Mesenchymal stem cell (in vitro differentiated cells and primary cell): ENCODE data around the gene RPTOR.
A peak's percentile ranks its signal among the peaks of the same experiment; 100 is the strongest.

Experiments used
- DNase-seq: peaks from one replicate; pipeline ENCODE4 v3.0.0-alpha.2; 2013
- H2AFZ ChIP-seq: one replicate; pipeline ENCODE4 v1.6.1; 2013; ENCODE audit warnings: low read depth, mild to moderate bottlenecking, control low read depth, inconsistent platforms, low read length, moderate library complexity
- H2AK5ac ChIP-seq: 2 replicates; pipeline ENCODE4 v1.6.1; 2013; ENCODE audit warnings: low read length, moderate library complexity, mild to moderate bottlenecking, inconsistent platforms; ENCODE audit not compliant: severe bottlenecking
- H2BK120ac ChIP-seq: one replicate; pipeline ENCODE4 v1.6.1; 2013; ENCODE audit warnings: low read depth, mild to moderate bottlenecking, inconsistent platforms, low read length, moderate library complexity
- H2BK12ac ChIP-seq, 2 experiments: one replicate each; pipeline ENCODE4 v1.6.1; 2013; ENCODE audit warnings: inconsistent platforms in 2 of 2, low read length in 2 of 2, mild to moderate bottlenecking in 2 of 2, moderate library complexity in 2 of 2, control low read depth in 1 of 2
- H2BK15ac ChIP-seq: one replicate; pipeline ENCODE4 v1.6.1; 2013; ENCODE audit warnings: mild to moderate bottlenecking, low read depth, inconsistent platforms; ENCODE audit not compliant: poor library complexity, severe bottlenecking
- H2BK5ac ChIP-seq: 2 replicates; pipeline ENCODE4 v1.6.1; 2013; ENCODE audit warnings: low read depth, mild to moderate bottlenecking, low read length, control low read depth, inconsistent platforms; ENCODE audit not compliant: poor library complexity, severe bottlenecking
- H3K14ac ChIP-seq, 2 experiments: one replicate each; pipeline ENCODE4 v1.6.1; 2013; ENCODE audit warnings: inconsistent platforms in 2 of 2, low read length in 2 of 2, control low read depth in 1 of 2, mild to moderate bottlenecking in 1 of 2, moderate library complexity in 1 of 2
- H3K18ac ChIP-seq, 2 experiments: one replicate each; pipeline ENCODE4 v1.6.1; 2013; ENCODE audit warnings: inconsistent platforms in 2 of 2, low read length in 2 of 2, control low read depth in 1 of 2, low read depth in 1 of 2, mild to moderate bottlenecking in 1 of 2
- H3K23ac ChIP-seq, 2 experiments: one replicate each; pipeline ENCODE4 v1.6.1; 2013; ENCODE audit warnings: inconsistent platforms in 2 of 2, low read length in 2 of 2, mild to moderate bottlenecking in 2 of 2, moderate library complexity in 2 of 2, control low read depth in 1 of 2
- H3K27ac ChIP-seq: 2 replicates; pipeline ENCODE4 v1.5.1; 2013; ENCODE audit warnings: mild to moderate bottlenecking, moderate library complexity, low read length, control low read depth, inconsistent platforms; ENCODE audit not compliant: poor library complexity, severe bottlenecking
- H3K27me3 ChIP-seq, 2 experiments: 2 replicates each; pipeline versions ENCODE4 v1.6.1 to v1.7.0; 2013; ENCODE audit warnings: low read length in 2 of 2, mild to moderate bottlenecking in 2 of 2, moderate library complexity in 2 of 2, control low read depth in 1 of 2, inconsistent platforms in 1 of 2; ENCODE audit not compliant: control insufficient read depth in 1 of 2, insufficient read depth in 1 of 2
- H3K36me3 ChIP-seq, 2 experiments: 2 replicates each; pipeline versions ENCODE4 v1.6.1 to v1.7.0; 2013; ENCODE audit warnings: low read length in 2 of 2, control low read depth in 1 of 2, inconsistent platforms in 1 of 2, low read depth in 1 of 2, mild to moderate bottlenecking in 1 of 2; ENCODE audit not compliant: insufficient read depth in 2 of 2, control insufficient read depth in 1 of 2
- H3K4ac ChIP-seq, 2 experiments: one replicate each; pipeline ENCODE4 v1.6.1; 2013; ENCODE audit warnings: inconsistent platforms in 2 of 2, low read length in 2 of 2, mild to moderate bottlenecking in 2 of 2, moderate library complexity in 2 of 2, control low read depth in 1 of 2, low read depth in 1 of 2
- H3K4me1 ChIP-seq: 2 replicates; pipeline ENCODE4 v1.6.1; 2013; ENCODE audit warnings: low read depth, low read length, control low read depth; ENCODE audit not compliant: control insufficient read depth, insufficient read depth
- H3K4me2 ChIP-seq: 2 replicates; pipeline ENCODE4 v1.6.1; 2013; ENCODE audit warnings: low read length, mild to moderate bottlenecking, inconsistent platforms; ENCODE audit not compliant: poor library complexity, severe bottlenecking
- H3K4me3 ChIP-seq, 2 experiments: 2 replicates each; pipeline versions ENCODE4 v1.5.1 to v1.7.0; 2013; ENCODE audit warnings: low read length in 2 of 2, mild to moderate bottlenecking in 2 of 2, control low read depth in 1 of 2, low read depth in 1 of 2; ENCODE audit not compliant: insufficient read depth in 1 of 2
- H3K79me1 ChIP-seq: replicated peaks from 2 replicates; pipeline ENCODE4 v1.6.1; 2013; ENCODE audit warnings: mild to moderate bottlenecking, control low read depth, low read length, inconsistent platforms; ENCODE audit not compliant: poor library complexity, severe bottlenecking
- H3K9ac ChIP-seq: 2 replicates; pipeline ENCODE4 v1.7.0; 2013; ENCODE audit warnings: mild to moderate bottlenecking, low read length, moderate library complexity
- H3K9me3 ChIP-seq: 2 replicates; pipeline ENCODE4 v1.7.0; 2013; ENCODE audit warnings: mild to moderate bottlenecking, low read length; ENCODE audit not compliant: control insufficient read depth
- H4K8ac ChIP-seq: one replicate; pipeline ENCODE4 v1.6.1; 2013; ENCODE audit warnings: inconsistent platforms, mild to moderate bottlenecking, low read length, moderate library complexity
- H4K91ac ChIP-seq: one replicate; pipeline ENCODE4 v1.6.1; 2013; ENCODE audit warnings: mild to moderate bottlenecking, low read length, inconsistent platforms
- WGBS: methylation state at CpG from one replicate; pipeline ENCODE4 v1.1.7; 2013; ENCODE audit warnings: mixed read lengths; 5-methylcytosine and 5-hydroxymethylcytosine counted together

RPTOR gene

GRCh38 chr17:80879723-80880647 lies 335.3 kb downstream of the RPTOR start:
- no peak overlapping the region for H2AK5ac ChIP-seq
- H3K9me3 ChIP-seq, result no peaks in the 10 kb centered on the region
- WGBS, result 89% methylated on average over 35 of the region's 35 CpGs
- DNase-seq, result no peak
- no peak overlapping the region for H2BK5ac ChIP-seq
- H3K27ac ChIP-seq, result no peak overlapping the region
- no peak overlapping the region for H3K23ac ChIP-seq
- H3K9ac ChIP-seq, result no peak overlapping the region
- H4K91ac ChIP-seq, result no peak overlapping the region
- no peak overlapping the region for H3K18ac ChIP-seq
- no peaks in the 10 kb centered on the region for H3K4me1 ChIP-seq
- H3K4me3 ChIP-seq, result no peak overlapping the region
- H3K14ac ChIP-seq, result no peak overlapping the region
- no peak overlapping the region for H2BK15ac ChIP-seq
- peaks cover 50 to 70% of the 10 kb centered on the region in 2 experiments for H3K36me3 ChIP-seq
- H3K4me2 ChIP-seq, result no peak overlapping the region
- H2BK120ac ChIP-seq, result no peak overlapping the region
- H3K4ac ChIP-seq, result no peak overlapping the region
- no peak overlapping the region for H2BK12ac ChIP-seq
- H4K8ac ChIP-seq, result peak overlapping the region; percentile 41
- no peaks in the 10 kb centered on the region for H3K27me3 ChIP-seq
- H2AFZ ChIP-seq, result no peak overlapping the region
- H3K79me1 ChIP-seq, result peaks cover 2% of the 10 kb centered on the region

- Histone ChIP-seq H2BK120ac (no peak overlapping the region), H2BK15ac (no peak overlapping the region), H3K4ac (no peak overlapping the region), H3K9ac (no peak overlapping the region), H3K9me3 (no peaks in the 10 kb centered on the region), H3K79me1 (peaks cover 2% of the 10 kb centered on the region), H3K23ac (no peak overlapping the region), H3K4me2 (no peak overlapping the region), H3K27me3 (no peaks in the 10 kb centered on the region), H3K4me3 (no peak overlapping the region), H3K14ac (no peak overlapping the region), H4K91ac (no peak overlapping the region), H2BK12ac (no peak overlapping the region), H3K27ac (no peak overlapping the region), H2AK5ac (no peak overlapping the region), H3K18ac (no peak overlapping the region), H3K4me1 (no peaks in the 10 kb centered on the region), H2AFZ (no peak overlapping the region), H3K36me3 (peaks cover 51 to 71% of the 10 kb centered on the region in 2 experiments), H4K8ac (no peak overlapping the region), H2BK5ac (no peak overlapping the region)
- DNase-seq, result no peak
- 93% methylated on average over 8 of the region's 11 CpGs for WGBS
These were observed 336.0 kb downstream of the RPTOR start for GRCh38 chr17:80880648-80880985.

DNA sequence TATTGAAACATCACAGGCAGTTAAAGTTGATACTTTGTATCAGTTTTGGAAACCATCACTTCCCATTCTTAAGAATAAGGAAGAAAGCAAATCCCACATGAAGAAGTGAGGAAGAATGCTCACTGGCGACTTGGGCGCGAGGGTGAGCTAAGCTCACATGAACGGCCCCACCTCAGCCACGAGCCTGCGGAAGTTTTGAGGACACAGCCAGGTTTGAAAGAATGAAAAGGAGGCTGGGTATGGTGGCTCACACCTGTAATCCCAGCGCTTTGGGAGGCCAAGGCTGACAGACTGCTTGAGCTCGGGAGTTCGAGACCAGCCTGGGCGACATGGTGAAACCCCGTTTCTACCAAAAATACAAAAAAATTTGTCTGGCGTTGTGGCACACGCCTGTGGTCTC lies 336.7 kb downstream of the RPTOR start:
- Histone ChIP-seq H3K14ac (no peak overlapping the region), H3K27me3 (no peaks in the 10 kb centered on the region), H3K9me3 (no peaks in the 10 kb centered on the region), H3K79me1 (peaks cover 2% of the 10 kb centered on the region), H3K18ac (no peak overlapping the region), H3K4ac (no peak overlapping the region), H3K23ac (no peak overlapping the region), H3K4me3 (no peak overlapping the region), H2BK12ac (no peak overlapping the region), H4K91ac (no peak overlapping the region), H3K9ac (no peak overlapping the region), H2AK5ac (no peak overlapping the region), H2BK120ac (no peak overlapping the region), H2AFZ (no peak overlapping the region), H3K27ac (no peak overlapping the region), H3K4me1 (no peaks in the 10 kb centered on the region), H2BK5ac (no peak overlapping the region), H2BK15ac (no peak overlapping the region), H4K8ac (no peak overlapping the region), H3K36me3 (peaks cover 58 to 74% of the 10 kb centered on the region in 2 experiments), H3K4me2 (no peak overlapping the region)
- WGBS, result 97% methylated on average over 13 of the region's 13 CpGs
- DNase-seq, result no peak

GRCh38 chr17:80882323-80882722 lies 337.7 kb downstream of the RPTOR start:
- Histone ChIP-seq H3K9me3 (no peaks in the 10 kb centered on the region), H2BK12ac (no peak overlapping the region), H2BK5ac (no peak overlapping the region), H3K4me3 (no peak overlapping the region), H2BK15ac (no peak overlapping the region), H4K91ac (no peak overlapping the region), H3K23ac (no peak overlapping the region), H3K79me1 (peaks cover 5% of the 10 kb centered on the region), H3K27me3 (no peaks in the 10 kb centered on the region), H3K27ac (no peak overlapping the region), H2BK120ac (no peak overlapping the region), H4K8ac (no peak overlapping the region), H3K9ac (no peak overlapping the region), H3K14ac (no peak overlapping the region), H2AK5ac (no peak overlapping the region), H3K18ac (no peak overlapping the region), H2AFZ (no peak overlapping the region), H3K36me3 (peaks cover 62 to 78% of the 10 kb centered on the region in 2 experiments), H3K4ac (no peak overlapping the region), H3K4me1 (no peaks in the 10 kb centered on the region), H3K4me2 (no peak overlapping the region)
- WGBS, result 96% methylated on average over 19 of the region's 19 CpGs
- DNase-seq, result no peak
